Ascending aorta (tissue), 2 donors: ENCODE measurements around the gene LILRB1. TPM values are rescaled to one million over a fixed set of nuclear protein-coding genes. Genes with fewer than 3 reads are reported as not detected.

Source experiments
- DNase-seq, 2 donors: peaks; one replicate each; pipeline ENCODE4 v3.0.0-alpha.2; 2019; ENCODE audit warnings: low spot score in 2 of 2
- H3K27ac ChIP-seq, 2 donors: fragments of 200-600 bp; sonication (generic); one replicate each; pipeline ENCODE4 v1.5.1; 2016 to 2017; ENCODE audit warnings: mild to moderate bottlenecking in 1 of 2
- H3K27me3 ChIP-seq: fragments of 200-600 bp; sonication (generic); one replicate; pipeline ENCODE4 v1.5.1; 2017
- H3K36me3 ChIP-seq, 2 donors: fragments of 200-600 bp; sonication (generic); one replicate each; pipeline ENCODE4 v1.5.1; 2016
- H3K4me1 ChIP-seq, 2 donors: fragments of 200-600 bp; sonication (generic); one replicate each; pipeline ENCODE4 v1.5.1; 2016 to 2017; ENCODE audit warnings: mild to moderate bottlenecking in 1 of 2
- H3K4me3 ChIP-seq, 2 donors: fragments of 200-600 bp; sonication (generic); one replicate each; pipeline ENCODE4 v1.5.1; 2016 to 2017; ENCODE audit warnings: mild to moderate bottlenecking in 1 of 2
- H3K9me3 ChIP-seq, 2 donors: fragments of 200-600 bp; sonication (generic); one replicate each; pipeline ENCODE4 v1.5.1; 2016
- CTCF ChIP-seq, 3 experiments: fragments of 200-600 bp in 2 of 3; fragments of 450-650 bp in 1 of 3; sonication (generic) in 2 of 3; IDR thresholded peaks; one replicate each; pipeline ENCODE4 v1.5.1; 2016 to 2019; ENCODE audit warnings: antibody characterized with exemption in 3 of 3, mild to moderate bottlenecking in 1 of 3, moderate library complexity in 1 of 3
- intact Hi-C: fragments of 100-400 bp; cut with DNase I; formaldehyde crosslinking; loops from one replicate; pipeline ENCODE4 v1.15.1; 2023
- total RNA-seq: library from RNA; depleted of rRNA; stranded (reverse); fragments of >200 nt; gene quantifications from one replicate; pipeline ENCODE4 v1.1.0, GENCODE V29; 2016

The LILRB1 gene
- total RNA-seq, 1 donor from 2014 or later: 2.7 TPM

- H3K9me3 ChIP-seq: peaks cover 0 to 3% of the 10 kb centered on the region in 2 donors
- no peaks in the 10 kb centered on the region for H3K27me3 ChIP-seq
- no peaks in the 10 kb centered on the region for H3K4me1 ChIP-seq
- no peak overlapping the region for H3K4me3 ChIP-seq
- no peak for DNase-seq
- no peak overlapping the region for H3K27ac ChIP-seq
- TF ChIP-seq CTCF (IDR thresholded peaks at IDR 0.05): no peak
- no peaks in the 10 kb centered on the region for H3K36me3 ChIP-seq
- intact Hi-C loops: no loop called here
Observed at GRCh38 chr19:54608792-54609191, 21.5 kb upstream of the LILRB1 start.

- no peaks in the 10 kb centered on the region for H3K4me1 ChIP-seq
- TF ChIP-seq CTCF (IDR thresholded peaks at IDR 0.05): no peak
- H3K4me3 ChIP-seq: no peak overlapping the region
- no peaks in the 10 kb centered on the region for H3K36me3 ChIP-seq
- peaks cover 0 to 3% of the 10 kb centered on the region in 2 donors for H3K9me3 ChIP-seq
- intact Hi-C loops: no loop called here
- no peaks in the 10 kb centered on the region for H3K27me3 ChIP-seq
- no peak overlapping the region for H3K27ac ChIP-seq
- no peak for DNase-seq
Observed at GRCh38 chr19:54609356-54609791, 20.9 kb upstream of the LILRB1 start.

GRCh38 chr19:54612428-54612827 lies 17.9 kb upstream of the LILRB1 start:
- intact Hi-C loops: no loop called here
- Histone ChIP-seq H3K4me3 (no peak overlapping the region), H3K27ac (no peak overlapping the region), H3K27me3 (no peaks in the 10 kb centered on the region), H3K4me1 (no peaks in the 10 kb centered on the region), H3K9me3 (peaks cover 0 to 3% of the 10 kb centered on the region in 2 donors), H3K36me3 (no peaks in the 10 kb centered on the region)
- no peak for DNase-seq
- no peak for TF ChIP-seq CTCF (IDR thresholded peaks at IDR 0.05)

GRCh38 chr19:54614726-54615125 lies 15.6 kb upstream of the LILRB1 start:
- Histone ChIP-seq H3K9me3 (peaks cover 0 to 3% of the 10 kb centered on the region in 2 donors), H3K36me3 (no peaks in the 10 kb centered on the region), H3K4me1 (no peaks in the 10 kb centered on the region), H3K27ac (no peak overlapping the region), H3K4me3 (no peak overlapping the region), H3K27me3 (no peaks in the 10 kb centered on the region)
- no peak for TF ChIP-seq CTCF (IDR thresholded peaks at IDR 0.05)
- no peak for DNase-seq
- intact Hi-C loops: no loop called here

GRCh38 chr19:54616057-54616456 lies 14.2 kb upstream of the LILRB1 start:
- no peak for DNase-seq
- intact Hi-C loops: no loop called here
- H3K27ac ChIP-seq: no peak overlapping the region

More at GRCh38 chr19:54616057-54616456, 14.2 kb upstream of the LILRB1 start:
- H3K4me1 ChIP-seq: no peaks in the 10 kb centered on the region
- no peaks in the 10 kb centered on the region for H3K36me3 ChIP-seq
- no peak overlapping the region for H3K4me3 ChIP-seq
- H3K9me3 ChIP-seq: no peaks in the 10 kb centered on the region
- no peaks in the 10 kb centered on the region for H3K27me3 ChIP-seq
- no peak for TF ChIP-seq CTCF (IDR thresholded peaks at IDR 0.05)
